Smooth muscle cell (in vitro differentiated cells): ENCODE results near the gene DACT1. TPM values are rescaled to one million over a fixed set of nuclear protein-coding genes. Genes with fewer than 3 reads are reported as not detected.

Experiments
- DNase-seq: peaks from one replicate; lab custom pipeline; 2025; ENCODE audit not compliant: unreplicated experiment; lab: John Stamatoyannopoulos, UW
- H2AFZ ChIP-seq: fragments of 200-600 bp; sonication (generic); 2 replicates; pipeline ENCODE4 v1.6.0; 2016; ENCODE audit warnings: antibody characterized with exemption, low read depth, mild to moderate bottlenecking
- H3F3A ChIP-seq: fragments of 200-600 bp; sonication (generic); 2 replicates; pipeline ENCODE4 v1.6.0; 2017; ENCODE audit warnings: antibody characterized with exemption, low read depth
- H3K27ac ChIP-seq: fragments of 200-600 bp; sonication (generic); 2 replicates; pipeline ENCODE4 v1.5.1; 2016; ENCODE audit warnings: low read depth, mild to moderate bottlenecking
- H3K27me3 ChIP-seq: fragments of 200-600 bp; sonication (generic); 2 replicates; pipeline ENCODE4 v1.6.1; 2016; ENCODE audit warnings: low read depth, mild to moderate bottlenecking
- H3K36me3 ChIP-seq: fragments of 200-600 bp; sonication (generic); 2 replicates; pipeline ENCODE4 v1.5.1; 2016; ENCODE audit warnings: low read depth
- H3K4me1 ChIP-seq: fragments of 200-600 bp; sonication (generic); 2 replicates; pipeline ENCODE4 v1.5.1; 2016; ENCODE audit warnings: low read depth
- H3K4me2 ChIP-seq: fragments of 200-600 bp; sonication (generic); 2 replicates; pipeline ENCODE4 v1.6.0; 2016; ENCODE audit warnings: mild to moderate bottlenecking
- H3K4me3 ChIP-seq: fragments of 200-600 bp; sonication (generic); 2 replicates; pipeline ENCODE4 v1.5.1; 2016; ENCODE audit warnings: mild to moderate bottlenecking
- H3K79me2 ChIP-seq: fragments of 200-600 bp; sonication (generic); 2 replicates; pipeline ENCODE4 v1.6.0; 2016; ENCODE audit warnings: low read depth, mild to moderate bottlenecking
- H3K9ac ChIP-seq: fragments of 200-600 bp; sonication (generic); 2 replicates; pipeline ENCODE4 v1.6.0; 2016; ENCODE audit warnings: low read depth
- H3K9me3 ChIP-seq: fragments of 200-600 bp; sonication (generic); replicated peaks from 2 replicates; pipeline ENCODE4 v1.5.1; 2016; ENCODE audit warnings: low read depth
- H4K20me1 ChIP-seq: fragments of 200-600 bp; sonication (generic); 2 replicates; pipeline ENCODE4 v1.6.0; 2016; ENCODE audit warnings: low read depth
- CTCF ChIP-seq: fragments of 200-600 bp; sonication (generic); IDR thresholded peaks from 2 replicates; pipeline ENCODE4 v1.5.1; 2017; ENCODE audit warnings: borderline replicate concordance, mild to moderate bottlenecking, antibody characterized with exemption; ENCODE audit not compliant: insufficient read depth, poor library complexity, severe bottlenecking
- WGBS: methylation state at CpG from one replicate; pipeline ENCODE4 v1.1.7; 2016; ENCODE audit warnings: low lambda C conversion rate; 5-methylcytosine and 5-hydroxymethylcytosine counted together
- polyA plus RNA-seq: library from polyadenylated mRNA; unstranded; fragments of >200 nt; fragmentation: Nextera tagmentation; extraction: Ambion mirVana; gene quantifications from 2 replicates; pipeline ENCODE4 v1.2.1, GENCODE V29; 2016
- total RNA-seq: library from RNA; depleted of rRNA; stranded (reverse); fragments of >200 nt; gene quantifications from 2 replicates; pipeline ENCODE4 v1.2.3, GENCODE V29; 2014

The DACT1 gene
- total and polyA plus RNA-seq, 2 experiments from 2014 or later: 91.4 to 92.4 TPM

- Histone ChIP-seq H3K27me3 (no peaks in the 10 kb centered on the region), H3K9me3 (no peaks in the 10 kb centered on the region), H3F3A (peaks cover 15% of the 10 kb centered on the region), H4K20me1 (no peaks in the 10 kb centered on the region), H3K9ac (no peak overlapping the region), H3K79me2 (no peaks in the 10 kb centered on the region), H3K4me1 (peaks cover 26% of the 10 kb centered on the region), H2AFZ (no peak overlapping the region), H3K27ac (peak overlapping the region; percentile 71), H3K4me3 (no peak overlapping the region), H3K36me3 (no peaks in the 10 kb centered on the region), H3K4me2 (no peak overlapping the region)
- 55% methylated on average over 1 of the region's 1 CpG for WGBS
- no peak for DNase-seq
- no peak for TF ChIP-seq CTCF
These were observed 8.5 kb upstream of the DACT1 start for GRCh38 chr14:58629281-58629680.

GRCh38 chr14:58631732-58632131 lies 6.0 kb upstream of the DACT1 start:
- H3K27me3 ChIP-seq: no peaks in the 10 kb centered on the region
- H3K9me3 ChIP-seq: no peaks in the 10 kb centered on the region
- H3K4me1 ChIP-seq: peaks cover 42% of the 10 kb centered on the region
- peaks cover 11% of the 10 kb centered on the region for H3F3A ChIP-seq
- WGBS: 29% methylated on average over 18 of the region's 18 CpGs
- no peaks in the 10 kb centered on the region for H3K36me3 ChIP-seq
- no peaks in the 10 kb centered on the region for H4K20me1 ChIP-seq
- no peak overlapping the region for H3K9ac ChIP-seq
- H3K27ac ChIP-seq: no peak overlapping the region
- H3K4me2 ChIP-seq: peak overlapping the region; percentile 26
- no peaks in the 10 kb centered on the region for H3K79me2 ChIP-seq
- TF ChIP-seq CTCF: no peak
- DNase-seq: no peak
- peak overlapping the region; percentile 78 for H2AFZ ChIP-seq
- H3K4me3 ChIP-seq: no peak overlapping the region

- no peaks in the 10 kb centered on the region for H3K9me3 ChIP-seq
- H3K27me3 ChIP-seq: no peaks in the 10 kb centered on the region
- H3K9ac ChIP-seq: peak overlapping the region; percentile 12
- H4K20me1 ChIP-seq: no peaks in the 10 kb centered on the region
- H3K4me2 ChIP-seq: peak overlapping the region; percentile 87
- H3K4me1 ChIP-seq: peaks cover 31% of the 10 kb centered on the region
- no peaks in the 10 kb centered on the region for H3K36me3 ChIP-seq
- no peak for DNase-seq
- peak overlapping the region; percentile 93 for H3K27ac ChIP-seq
- H3F3A ChIP-seq: peaks cover 8% of the 10 kb centered on the region
- TF ChIP-seq CTCF: no peak
- no peak overlapping the region for H3K4me3 ChIP-seq
- H2AFZ ChIP-seq: no peak overlapping the region
- WGBS: 4% methylated on average over 3 of the region's 3 CpGs
- peaks cover 1% of the 10 kb centered on the region for H3K79me2 ChIP-seq
These were observed 3.9 kb upstream of the DACT1 start for GRCh38 chr14:58633831-58634230.

- Histone ChIP-seq H3K4me3 (no peak overlapping the region), H3K27ac (peak overlapping the region; percentile 93), H3K9me3 (no peaks in the 10 kb centered on the region), H4K20me1 (peaks cover 4% of the 10 kb centered on the region), H3K79me2 (peaks cover 8% of the 10 kb centered on the region), H3K4me1 (peaks cover 26% of the 10 kb centered on the region), H3F3A (peaks cover 15% of the 10 kb centered on the region), H3K36me3 (no peaks in the 10 kb centered on the region), H3K27me3 (no peaks in the 10 kb centered on the region), H3K9ac (peak overlapping the region; percentile 12), H3K4me2 (peak overlapping the region; percentile 87), H2AFZ (peak overlapping the region; percentile 57)
- 25% methylated on average over 5 of the region's 5 CpGs for WGBS
- no peak for DNase-seq
- no peak for TF ChIP-seq CTCF
These were observed 3.2 kb upstream of the DACT1 start for GRCh38 chr14:58634406-58635090.
